Prostate gland (tissue), 2 donors: ENCODE data around the gene TMEM63C. TPM values are rescaled to one million over a fixed set of nuclear protein-coding genes. Genes with fewer than 3 reads are reported as not detected.

Experiments used
- DNase-seq: peaks from one replicate; pipeline ENCODE4 v3.0.0-alpha.2; 2019; ENCODE audit warnings: low spot score
- H3K27ac ChIP-seq, 2 donors: fragments of 200-600 bp; sonication (generic); 2 replicates each; pipeline ENCODE4 v1.5.1; 2017 to 2019
- H3K27me3 ChIP-seq: fragments of 200-600 bp; sonication (generic); replicated peaks from 2 replicates; pipeline ENCODE4 v1.5.1; 2019; ENCODE audit not compliant: insufficient read depth
- H3K36me3 ChIP-seq, 2 donors: fragments of 200-600 bp; sonication (generic); 1 replicate in 1 of 2; 2 replicates in 1 of 2; pipeline versions ENCODE4 v1.5.1 to v1.8.1; 2017 to 2019
- H3K4me1 ChIP-seq: fragments of 200-600 bp; sonication (generic); replicated peaks from 2 replicates; pipeline ENCODE4 v1.5.1; 2019
- H3K4me3 ChIP-seq, 2 donors: fragments of 200-600 bp; sonication (generic); 2 replicates each; pipeline ENCODE4 v1.5.1; 2017 to 2019
- H3K9me3 ChIP-seq: fragments of 200-600 bp; sonication (generic); 2 replicates; pipeline ENCODE4 v1.5.1; 2017
- CTCF ChIP-seq, 4 experiments: fragments of 200-600 bp in 2 of 4; fragments of 450-650 bp in 2 of 4; sonication (generic) in 2 of 4; IDR thresholded peaks; 1 replicate in 3 of 4; 2 replicates in 1 of 4; pipeline ENCODE4 v1.5.1; 2016 to 2019; ENCODE audit warnings: antibody characterized with exemption in 4 of 4, mild to moderate bottlenecking in 2 of 4, moderate library complexity in 2 of 4
- POLR2A ChIP-seq: fragments of 450-650 bp; IDR thresholded peaks from one replicate; pipeline ENCODE4 v1.6.1; 2016; ENCODE audit warnings: antibody characterized with exemption, mild to moderate bottlenecking
- POLR2AphosphoS5 ChIP-seq: sonication (generic); formaldehyde crosslinking; IDR thresholded peaks from one replicate; pipeline ENCODE4 v1.6.1; 2017; ENCODE audit warnings: antibody characterized with exemption
- WGBS: methylation state at CpG from one replicate; pipeline ENCODE4 v1.1.5; 2018; 5-methylcytosine and 5-hydroxymethylcytosine counted together
- intact Hi-C: fragments of 100-400 bp; cut with DNase I; formaldehyde crosslinking; loops from one replicate; pipeline ENCODE4 v1.14.2; 2022
- total RNA-seq, 2 donors: library from RNA; depleted of rRNA; stranded (reverse); fragments of >200 nt; gene quantifications; one replicate each; pipeline ENCODE4 v1.1.0, GENCODE V29; 2016

TMEM63C gene
- total RNA-seq, 2 donors from 2014 or later = 2.0 to 7.8 TPM

GRCh38 chr14:77139540-77140358, 41.8 kb upstream of the TMEM63C start:
- Histone ChIP-seq H3K4me1 (peaks cover 7% of the 10 kb centered on the region), H3K9me3 (no peaks in the 10 kb centered on the region), H3K27ac (no peak overlapping the region), H3K27me3 (peaks cover 22% of the 10 kb centered on the region), H3K36me3 (no peaks in the 10 kb centered on the region), H3K4me3 (no peak overlapping the region)
- no peak for TF ChIP-seq POLR2AphosphoS5
- peak in 3 of 4 experiments; percentile 10 to 33 (median 24) for TF ChIP-seq CTCF (IDR thresholded peaks at IDR 0.05)
- WGBS = 3% methylated on average over 28 of the region's 52 CpGs
- no peak for DNase-seq
- intact Hi-C loops = no loop called here

DNA sequence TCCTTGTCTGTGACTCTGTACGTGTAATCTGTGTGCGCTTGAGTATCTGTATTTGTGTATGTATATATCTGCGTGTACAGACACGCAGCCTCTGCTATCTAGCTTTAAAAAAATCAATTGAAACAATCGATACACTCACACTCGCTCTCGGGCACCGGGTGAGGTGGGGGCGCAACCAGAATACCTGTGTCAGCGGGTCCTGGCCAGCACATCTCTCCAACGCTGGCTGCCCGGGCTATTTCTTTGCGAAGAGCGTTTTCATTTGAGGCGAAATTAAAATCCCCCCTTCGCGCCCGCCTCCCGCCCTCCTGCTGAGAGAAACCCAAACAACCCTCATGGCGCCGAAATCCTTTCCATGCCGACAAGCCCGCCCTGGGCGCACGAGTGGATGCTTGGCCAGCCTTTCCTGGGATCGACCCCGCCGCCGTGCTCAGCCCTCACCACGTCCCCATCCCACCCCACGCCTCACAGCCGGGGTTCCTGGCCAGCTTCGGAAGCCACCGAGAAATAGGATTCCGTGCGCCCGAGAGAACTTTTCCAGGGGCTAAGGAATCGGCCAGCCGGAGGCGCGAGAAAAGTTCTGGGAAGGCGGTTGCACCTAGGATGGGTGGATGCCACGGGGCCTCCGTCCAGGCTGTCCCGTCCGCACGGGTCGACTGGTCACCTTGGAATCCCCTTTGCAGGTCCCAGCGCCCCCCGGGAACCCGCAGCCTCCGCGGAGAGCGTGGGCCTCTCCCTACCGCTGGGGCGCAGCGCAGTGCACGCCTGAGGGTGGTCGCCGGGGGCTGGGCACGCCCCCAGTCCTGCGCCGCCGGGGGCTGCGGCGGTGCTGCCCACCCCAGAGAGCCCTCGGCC, 41.0 kb upstream of the TMEM63C start:
- Histone ChIP-seq H3K9me3 (no peaks in the 10 kb centered on the region), H3K27me3 (peaks cover 22% of the 10 kb centered on the region), H3K27ac (no peak overlapping the region), H3K4me3 (peak overlapping the region in 1 of 2 donors; percentile 30), H3K4me1 (peaks cover 7% of the 10 kb centered on the region), H3K36me3 (no peaks in the 10 kb centered on the region)
- WGBS = 2% methylated on average over 67 of the region's 67 CpGs
- no peak for DNase-seq
- intact Hi-C loops = no loop called here
- TF ChIP-seq POLR2AphosphoS5 = no peak
- TF ChIP-seq POLR2A = no peak
- no peak for TF ChIP-seq CTCF (IDR thresholded peaks at IDR 0.05)

DNA sequence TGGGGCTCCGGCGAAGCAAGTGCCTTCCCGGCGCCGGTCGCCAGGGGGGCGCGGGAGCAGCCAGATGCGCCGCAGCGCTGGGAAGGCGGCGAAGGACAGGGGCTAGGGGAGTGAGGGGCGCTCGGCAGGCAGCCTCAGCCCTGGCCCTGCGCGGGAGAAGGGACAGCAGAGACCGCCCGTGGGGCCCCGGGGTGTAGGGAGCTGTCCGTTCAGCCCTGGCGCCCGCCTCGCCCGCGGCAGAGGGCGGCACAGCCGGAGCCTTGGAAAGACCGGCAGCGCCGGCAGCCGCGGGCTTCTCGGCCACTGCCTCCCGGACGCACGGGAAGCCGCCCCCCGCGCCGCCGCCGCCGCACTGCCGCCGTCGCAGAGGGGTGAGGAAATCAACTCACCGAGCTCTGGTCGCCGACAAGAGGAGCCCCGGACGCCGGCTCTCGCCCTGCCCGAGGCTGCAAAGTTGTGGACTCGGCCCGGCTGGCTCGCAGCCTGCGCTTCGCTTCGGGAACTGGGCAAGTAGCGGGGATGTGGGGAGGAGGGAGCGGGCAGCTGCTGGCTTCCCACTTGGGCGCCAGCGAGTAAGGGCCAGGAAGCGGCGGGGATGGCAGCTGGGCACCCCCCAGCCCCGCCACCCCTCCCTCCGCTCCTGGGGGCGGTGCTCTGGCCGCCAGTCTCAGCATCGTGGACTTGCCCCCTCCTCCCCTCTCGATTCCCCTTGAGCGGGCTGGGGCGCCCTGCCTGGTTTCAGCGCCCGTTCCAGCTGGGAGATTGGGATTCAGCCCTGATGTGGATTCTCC, 40.2 kb upstream of the TMEM63C start, which contains the start of gene ZDHHC22:
ZDHHC22 (minus strand) TSS at position 578 of the 791 bp plus-strand sequence. CDS start 2,053 bp downstream, outside the sequence.
- TF ChIP-seq CTCF (IDR thresholded peaks at IDR 0.05) (no peak), POLR2AphosphoS5 (no peak)
- intact Hi-C loops = no loop called here
- Histone ChIP-seq H3K27me3 (peaks cover 22% of the 10 kb centered on the region), H3K27ac (no peak within 1 kb of the TSS), H3K4me3 (peak within 1 kb of the TSS; percentile 20 to 30), H3K4me1 (peaks cover 7% of the 10 kb centered on the region), H3K36me3 (no peaks in the 10 kb centered on the region), H3K9me3 (no peaks in the 10 kb centered on the region)
- DNase-seq = no peak
- 2% methylated on average over 66 of the region's 77 CpGs for WGBS

GRCh38 chr14:77142005-77142800, 39.4 kb upstream of the TMEM63C start:
- no peaks in the 10 kb centered on the region for H3K36me3 ChIP-seq
- no peak overlapping the region for H3K27ac ChIP-seq
- H3K27me3 ChIP-seq = peaks cover 22% of the 10 kb centered on the region
- H3K4me3 ChIP-seq = no peak overlapping the region
- no peak for DNase-seq
- WGBS = 10% methylated on average over 9 of the region's 9 CpGs
- no peaks in the 10 kb centered on the region for H3K9me3 ChIP-seq
- TF ChIP-seq POLR2AphosphoS5 (no peak), POLR2A (no peak), CTCF (IDR thresholded peaks at IDR 0.05) (no peak)
- intact Hi-C loops = no loop called here
- H3K4me1 ChIP-seq = peaks cover 7% of the 10 kb centered on the region
